HG03097 (cell line): ENCODE data around the gene BOLL.
A peak's percentile ranks its signal among the peaks of the same experiment; 100 is the strongest.
"Not testable (repeated sequence)": the region's sequence is repeated elsewhere in the genome, so short reads cannot be mapped to it uniquely, and the experiment has no call there.

Experiments used
- ATAC-seq: cut with Tn5 transposase; IDR thresholded peaks from one replicate; pipeline ENCODE4 v1.9.1; 2021; ENCODE audit not compliant: unreplicated experiment, low FRiP score

Gene BOLL

DNA sequence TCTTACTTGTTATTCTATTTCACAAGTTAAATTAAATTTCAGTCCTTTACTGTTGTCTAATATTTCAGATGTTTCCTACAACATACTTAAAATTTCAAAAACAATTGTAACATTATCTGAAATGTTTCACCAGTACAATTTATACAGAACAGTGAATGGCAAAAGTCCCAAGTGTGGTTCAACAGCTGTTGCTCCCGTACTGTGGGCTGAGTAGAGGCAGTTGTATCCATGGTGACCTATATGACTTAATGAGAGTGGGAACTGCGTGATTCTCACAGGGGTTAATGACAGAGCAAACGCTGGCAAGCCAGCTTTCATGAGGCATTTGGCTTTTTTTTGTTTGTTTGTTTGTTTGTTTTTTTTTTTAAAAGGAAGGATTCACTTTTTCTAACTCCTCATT lies 13.9 kb upstream of the BOLL start:
- no peak for ATAC-seq

GRCh38 chr2:197798187-197798586 lies 13.1 kb upstream of the BOLL start:
- no peak for ATAC-seq

GRCh38 chr2:197795277-197795676 lies 10.2 kb upstream of the BOLL start:
- ATAC-seq, result no peak

DNA sequence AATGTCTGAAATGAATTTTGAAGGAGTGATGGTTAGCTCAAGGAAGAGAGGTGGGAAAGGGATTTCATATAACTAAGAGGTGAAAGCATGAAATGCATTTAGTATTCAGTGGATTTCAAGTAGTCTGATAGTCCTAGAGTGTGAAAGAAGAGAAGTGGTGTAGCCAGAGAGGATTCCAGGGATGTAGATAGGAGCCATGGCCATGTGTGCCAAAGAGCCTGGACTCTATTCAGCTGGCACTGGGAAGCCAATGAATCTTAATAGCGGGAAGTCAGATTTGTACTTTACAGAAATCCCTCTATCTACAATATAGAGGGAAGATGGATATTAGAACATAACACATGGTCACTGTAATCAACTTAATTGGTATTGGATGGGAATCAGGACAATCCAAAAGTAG lies 8.3 kb upstream of the BOLL start:
- no peak for ATAC-seq

- ATAC-seq, result no peak
Measured at GRCh38 chr2:197786010-197786877, 1.1 kb upstream of the BOLL start.

DNA sequence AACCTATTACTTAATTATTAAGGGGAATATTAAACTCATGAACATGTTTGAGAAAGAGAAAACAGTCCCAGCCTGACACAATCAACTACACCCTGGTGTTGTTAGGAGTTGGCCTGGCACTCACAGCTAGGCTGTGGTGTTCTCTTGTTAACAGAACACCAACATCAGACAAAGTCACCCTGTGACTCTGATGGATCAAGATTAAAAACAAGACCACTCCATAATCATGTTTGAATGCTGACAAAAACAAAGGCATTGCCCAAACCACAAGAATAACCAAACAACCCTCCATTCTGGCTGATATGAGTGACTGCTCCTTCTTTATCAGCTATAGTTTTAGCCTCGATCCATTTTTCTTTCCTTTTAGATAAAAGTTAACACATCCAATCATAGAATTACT lies 3.0 kb downstream of the BOLL start:
- ATAC-seq, result no peak

DNA sequence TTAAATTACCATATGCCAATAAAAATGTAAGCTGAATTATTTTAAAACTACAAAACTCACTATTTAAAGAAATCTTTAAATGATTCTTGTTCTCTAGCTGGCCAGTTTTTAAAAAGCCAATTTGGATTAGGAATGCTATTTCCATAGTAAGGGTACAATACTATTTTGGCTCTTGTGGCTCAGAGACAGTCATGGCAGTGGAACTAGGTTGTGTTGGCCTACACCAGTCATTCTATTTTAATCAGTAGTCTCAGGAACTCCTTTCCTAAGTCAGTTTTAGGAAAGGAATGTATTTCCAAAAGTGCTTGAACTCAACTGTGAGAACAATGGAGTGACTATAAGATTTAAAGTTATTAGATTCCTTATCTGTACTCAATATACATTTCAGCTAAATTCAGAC lies 5.9 kb downstream of the BOLL start:
- no peak for ATAC-seq

- ATAC-seq, result no peak
Measured at GRCh38 chr2:197777823-197778407, 7.2 kb downstream of the BOLL start.

GRCh38 chr2:197760293-197760657 lies 24.8 kb downstream of the BOLL start:
- ATAC-seq, result no peak

GRCh38 chr2:197759625-197760292 lies 25.4 kb downstream of the BOLL start:
- no peak for ATAC-seq

DNA sequence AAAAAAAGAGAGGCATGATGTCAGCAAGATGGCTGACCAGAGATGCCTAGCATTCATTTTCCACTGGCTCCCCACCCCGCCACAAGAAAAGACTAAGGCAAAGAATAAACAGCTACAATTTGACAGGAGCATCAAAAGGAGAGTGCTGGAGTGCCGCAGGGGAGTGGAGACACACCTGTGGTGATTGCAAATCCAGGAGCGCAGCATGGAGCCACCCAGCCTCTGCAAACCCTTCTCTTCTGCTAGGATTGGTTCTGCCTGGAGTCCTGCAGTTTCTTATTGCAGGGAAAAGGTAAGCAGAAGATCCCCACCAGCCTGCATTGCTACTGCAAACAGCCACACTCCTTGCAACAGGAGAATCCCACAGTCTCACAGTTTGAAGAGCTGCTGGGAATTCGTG lies 26.1 kb downstream of the BOLL start:
- no peak for ATAC-seq

- ATAC-seq, result no peak
Measured at GRCh38 chr2:197740200-197740599, 44.9 kb downstream of the BOLL start.

DNA sequence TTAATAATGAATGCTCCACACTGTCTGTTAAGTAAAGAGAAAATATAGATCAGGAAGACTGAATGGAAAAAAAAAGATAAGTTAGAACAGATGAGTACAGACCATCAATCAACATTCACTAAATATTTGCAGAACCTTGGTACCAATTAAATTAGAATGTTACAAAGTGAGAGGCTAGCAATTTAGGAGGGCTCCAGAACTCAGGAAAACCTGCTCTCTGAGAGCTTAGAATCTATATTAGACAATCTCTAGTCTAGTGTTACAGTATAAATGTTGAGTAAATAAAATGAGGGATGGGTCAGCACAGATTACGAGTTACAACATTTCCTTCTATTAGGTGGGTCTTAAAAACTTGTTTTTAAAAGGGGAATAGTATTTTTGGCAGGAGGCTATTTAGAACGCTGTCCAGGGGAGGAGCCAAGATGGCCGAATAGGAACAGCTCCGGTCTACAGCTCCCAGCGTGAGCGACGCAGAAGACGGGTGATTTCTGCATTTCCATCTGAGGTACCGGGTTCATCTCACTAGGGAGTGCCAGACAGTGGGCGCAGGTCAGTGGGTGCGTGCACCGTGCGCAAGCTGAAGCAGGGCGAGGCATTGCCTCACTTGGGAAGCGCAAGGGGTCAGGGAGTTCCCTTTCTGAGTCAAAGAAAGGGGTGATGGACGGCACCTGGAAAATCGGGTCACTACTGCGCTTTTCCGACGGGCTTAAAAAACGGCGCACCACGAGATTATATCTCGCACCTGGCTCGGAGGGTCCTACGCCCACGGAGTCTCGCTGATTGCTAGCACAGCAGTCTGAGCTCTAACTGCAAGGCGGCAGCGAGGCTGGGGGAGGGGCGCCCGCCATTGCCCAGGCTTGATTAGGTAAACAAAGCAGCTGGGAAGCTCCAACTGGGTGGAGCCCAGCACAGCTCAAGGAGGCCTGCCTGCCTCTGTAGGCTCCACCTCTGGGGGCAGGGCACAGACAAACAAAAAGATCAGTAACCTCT lies 56.3 kb downstream of the BOLL start:
- ATAC-seq, result not testable (repeated sequence)

DNA sequence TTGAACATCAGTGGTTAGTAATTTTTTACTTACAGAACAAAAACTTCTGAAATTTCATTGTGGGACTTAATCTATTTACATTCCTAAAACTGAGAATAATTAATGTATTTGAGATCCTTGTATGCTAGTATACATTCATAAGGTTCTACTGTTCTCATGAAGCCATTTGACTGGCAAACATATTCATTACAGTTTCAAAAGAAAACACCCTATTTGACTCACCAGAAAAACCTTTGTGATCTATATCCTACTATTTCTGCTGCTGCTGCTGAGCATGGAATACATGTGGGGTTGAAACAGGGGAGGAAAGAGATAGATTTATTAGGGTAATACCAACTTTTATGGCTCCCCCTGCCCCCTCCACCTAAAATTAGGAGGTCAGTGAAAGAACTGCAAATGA lies 58.1 kb downstream of the BOLL start:
- ATAC-seq, result no peak

DNA sequence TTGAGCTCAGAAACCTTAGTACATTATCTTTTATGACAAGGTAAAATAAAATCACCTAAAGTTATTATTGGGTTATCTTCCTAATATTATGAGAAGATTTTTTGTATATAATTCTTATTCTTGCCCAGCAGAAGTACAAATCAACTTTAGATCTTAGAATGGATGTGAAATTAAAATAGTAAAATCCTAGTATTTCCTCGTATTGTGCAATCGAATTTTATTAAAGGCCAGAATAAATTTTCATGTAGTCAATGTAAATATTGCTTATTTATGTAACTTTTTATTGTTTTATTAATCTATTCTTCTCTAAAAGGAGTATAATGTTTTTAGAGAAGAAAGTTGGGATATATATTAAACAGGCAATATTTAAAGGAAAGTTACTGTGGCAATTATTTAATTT lies 67.3 kb downstream of the BOLL start:
- no peak for ATAC-seq

- no peak for ATAC-seq
Measured at GRCh38 chr2:197713271-197713670, 71.8 kb downstream of the BOLL start.

DNA sequence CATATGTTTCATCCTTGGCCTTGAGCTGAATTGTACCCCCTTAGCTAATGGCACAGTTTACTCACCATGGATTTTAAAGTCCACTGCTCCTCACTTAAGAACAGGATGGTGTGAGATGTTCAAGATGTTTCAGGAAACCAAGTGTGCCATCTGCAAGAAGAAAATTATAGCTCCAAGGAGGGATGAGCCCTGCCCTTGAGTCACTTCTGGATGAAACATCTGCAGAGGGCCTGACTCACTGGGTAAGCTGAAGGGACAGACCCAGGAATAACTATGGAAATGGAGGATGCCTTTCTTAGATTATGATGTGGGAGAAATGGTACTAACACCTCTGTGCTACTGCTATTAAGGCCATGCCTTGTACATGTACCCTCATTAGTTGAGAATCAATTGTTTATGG lies 73.5 kb downstream of the BOLL start:
- ATAC-seq, result no peak

DNA sequence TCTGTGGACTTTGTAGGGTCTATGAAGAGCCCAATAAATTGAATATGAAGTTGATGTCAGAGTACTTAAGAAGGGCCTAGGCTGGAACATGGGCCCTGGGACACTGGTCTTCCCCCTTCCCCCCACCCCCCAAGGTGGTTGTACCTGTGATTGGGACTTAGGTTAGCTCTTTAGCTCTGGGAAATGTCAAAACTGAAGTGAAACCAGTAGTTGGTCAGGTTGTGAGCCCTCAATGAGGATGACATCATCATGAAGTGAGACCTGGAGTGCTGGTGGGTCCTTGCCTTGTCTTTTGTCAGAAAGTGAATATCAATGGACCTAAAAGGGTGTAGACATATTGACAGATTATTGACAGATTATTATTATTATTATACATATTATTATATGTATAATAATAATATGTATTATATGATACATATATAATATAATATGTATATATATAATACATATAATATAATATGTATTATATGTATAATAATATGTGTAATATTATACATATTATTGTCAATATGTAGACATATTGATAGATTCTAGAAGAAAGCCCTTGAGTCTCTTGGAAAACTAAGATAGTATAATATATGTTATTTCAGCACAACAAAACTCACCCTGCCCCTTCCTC lies 74.6 kb downstream of the BOLL start:
- peak; percentile 62 for ATAC-seq

GRCh38 chr2:197709140-197709539 lies 76.0 kb downstream of the BOLL start:
- ATAC-seq, result not testable (repeated sequence)

GRCh38 chr2:197708331-197708730 lies 76.8 kb downstream of the BOLL start:
- no peak for ATAC-seq
